GM12878 (cell line): ENCODE measurements around the gene EPB41.

ENCODE experiments used
- CTCF ChIP-seq, 3 experiments: IDR thresholded peaks in 2 of 3; conservative IDR thresholded peaks in 1 of 3; 2 replicates each; pipeline ENCODE4 v1.5.1; 2011; ENCODE audit warnings: low read depth in 3 of 3, low read length in 3 of 3, mild to moderate bottlenecking in 3 of 3, control low read depth in 2 of 3, moderate library complexity in 2 of 3, inconsistent platforms in 1 of 3, mixed read lengths in 1 of 3; ENCODE audit not compliant: control insufficient read depth in 2 of 3, insufficient read depth in 1 of 3; ENCODE audit errors: extremely low read depth in 1 of 3
- NKRF ChIP-seq: fragments of 450-650 bp; conservative IDR thresholded peaks from 2 replicates; pipeline ENCODE4 v1.6.1; 2017; ENCODE audit warnings: mild to moderate bottlenecking, moderate library complexity
- POLR2AphosphoS5 ChIP-seq: IDR thresholded peaks from 2 replicates; pipeline ENCODE4 v1.6.1; 2011; ENCODE audit warnings: mild to moderate bottlenecking, low read length, inconsistent platforms

- TF ChIP-seq NKRF, result no peak
- no peak for TF ChIP-seq POLR2AphosphoS5
- no peak for TF ChIP-seq CTCF (IDR thresholded peaks at IDR 0.05 in 2 of 3, conservative IDR thresholded peaks at IDR 0.05 in 1 of 3; ENCODE audit: control insufficient read depth in 2 of 3, extremely low read depth in 1 of 3, insufficient read depth in 1 of 3, low read depth in 3 of 3, low read length in 3 of 3)
These were observed 250.2 kb downstream of the EPB41 start for GRCh38 chr1:29164588-29164987.
